GM19395 (cell line): Measurements from ENCODE around the gene KRTAP4-8.
"Not testable (repeated sequence)": the region's sequence is repeated elsewhere in the genome, so short reads cannot be mapped to it uniquely, and the experiment has no call there.

ENCODE experiments used
- ATAC-seq: cut with Tn5 transposase; IDR thresholded peaks from one replicate; pipeline ENCODE4 v1.9.1; 2021; ENCODE audit warnings: mild to moderate bottlenecking, moderate library complexity; ENCODE audit not compliant: unreplicated experiment

KRTAP4-8 gene

DNA sequence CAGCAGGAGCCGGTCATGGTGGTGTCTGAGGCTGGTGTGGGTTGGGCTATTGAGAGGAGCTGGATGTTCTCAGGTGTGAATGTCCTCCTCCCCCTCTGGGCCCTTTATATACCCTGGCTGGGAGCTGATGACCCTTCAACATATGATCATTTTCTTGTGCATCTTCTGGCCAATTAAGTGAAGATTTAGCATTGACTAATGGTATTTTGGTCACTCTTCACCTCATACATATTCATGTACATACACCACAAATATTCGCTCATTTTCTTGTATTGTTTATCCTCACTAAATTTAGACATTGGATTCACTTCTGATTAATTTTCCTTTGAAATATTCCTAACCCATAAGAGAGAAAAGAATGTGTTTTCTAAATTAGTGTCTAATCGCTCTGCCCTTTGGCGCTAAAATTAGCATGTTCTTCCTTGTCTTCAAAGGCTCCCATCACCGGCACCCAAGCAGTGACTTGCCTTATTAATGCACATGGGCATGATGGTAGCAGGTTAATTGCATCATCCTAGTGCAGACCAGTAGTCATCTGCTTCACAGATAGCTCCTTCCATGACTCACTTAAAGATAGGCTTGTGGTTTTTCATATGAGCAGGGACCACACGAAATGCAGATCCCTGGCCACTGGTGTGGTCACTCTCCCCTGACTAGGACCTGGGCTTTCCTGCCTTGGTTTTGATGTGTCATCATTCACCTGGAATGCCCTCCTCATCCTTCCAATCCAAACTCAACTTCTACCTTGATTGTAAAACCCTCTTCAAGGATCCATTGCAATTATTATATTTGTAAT is 31.9 kb downstream of the KRTAP4-8 start, which contains the start of gene KRTAP2-4:
Gene KRTAP2-4 (minus strand): TSS at position 51 of the 796 bp plus-strand sequence. CDS start 34 bp downstream, at position 17.
- no peak for ATAC-seq

DNA sequence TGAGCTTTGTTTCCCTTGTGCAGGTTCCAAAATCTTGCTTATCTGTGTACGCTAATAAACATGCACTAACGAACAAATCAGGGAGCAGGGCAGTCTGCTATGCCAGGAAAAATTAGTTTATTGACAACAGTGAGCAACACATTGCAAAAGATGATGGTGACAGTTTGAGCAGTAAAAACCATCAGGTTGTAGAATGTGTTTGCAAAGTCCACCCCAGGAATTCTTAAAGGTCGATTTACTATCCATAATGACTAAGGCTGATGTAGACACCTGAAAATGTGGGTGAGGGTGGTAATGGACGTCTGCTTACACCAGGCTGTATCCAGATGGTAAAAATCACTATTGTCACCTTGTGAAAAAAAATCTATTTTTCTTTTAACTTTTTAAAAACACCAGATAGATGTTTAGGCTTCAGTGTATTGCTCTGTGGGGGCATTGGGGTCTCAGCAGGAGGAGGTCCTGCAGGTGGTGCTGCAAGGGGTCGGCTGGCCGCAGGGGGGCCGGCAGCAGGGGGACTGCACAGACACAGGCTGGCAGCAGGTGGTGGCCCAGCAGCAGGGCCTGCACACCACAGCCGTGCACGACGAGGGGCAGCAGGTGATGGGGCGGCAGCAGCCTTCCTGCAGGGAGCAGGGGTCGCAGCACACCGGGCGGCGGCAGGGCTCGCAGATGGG is 32.8 kb downstream of the KRTAP4-8 start:
- ATAC-seq, result not testable (repeated sequence)

DNA sequence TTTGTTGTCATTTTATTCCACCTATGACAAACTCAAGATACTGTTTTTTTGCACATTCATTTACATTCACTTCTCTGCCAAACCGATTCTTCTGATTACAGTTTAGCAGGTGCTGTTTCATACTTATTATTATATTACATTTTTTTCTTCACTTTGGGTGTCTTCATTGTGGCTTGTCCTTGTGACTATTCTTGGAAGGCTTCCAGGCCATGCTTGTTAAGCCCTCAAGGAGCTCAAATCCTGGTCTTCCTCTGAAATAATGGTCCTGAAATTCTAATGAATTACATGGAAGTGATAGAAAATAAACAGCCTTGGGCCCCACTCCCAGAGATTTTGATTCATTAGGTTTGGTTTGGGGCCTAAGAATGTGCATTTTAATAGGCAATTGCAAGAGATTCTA is 33.6 kb downstream of the KRTAP4-8 start:
- ATAC-seq, result no peak

DNA sequence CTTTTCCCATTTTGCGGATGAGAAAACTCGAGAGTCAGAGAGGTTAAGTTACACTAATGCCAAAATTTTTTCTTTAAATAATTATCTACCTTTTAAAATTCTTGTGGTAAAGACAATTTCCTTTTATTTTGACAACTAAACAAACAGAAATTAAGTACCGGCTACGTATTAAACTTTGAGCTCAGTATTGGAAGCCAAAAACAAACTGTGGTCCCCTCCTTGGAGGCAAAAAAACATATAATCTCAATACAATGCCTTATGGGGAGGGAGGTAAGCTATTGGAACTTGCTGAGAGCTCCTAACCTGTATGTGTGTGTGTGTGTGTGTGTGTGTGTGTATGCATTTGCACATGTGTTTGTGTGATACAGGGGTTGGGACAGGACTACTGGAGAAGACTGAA is 34.5 kb downstream of the KRTAP4-8 start:
- no peak for ATAC-seq

DNA sequence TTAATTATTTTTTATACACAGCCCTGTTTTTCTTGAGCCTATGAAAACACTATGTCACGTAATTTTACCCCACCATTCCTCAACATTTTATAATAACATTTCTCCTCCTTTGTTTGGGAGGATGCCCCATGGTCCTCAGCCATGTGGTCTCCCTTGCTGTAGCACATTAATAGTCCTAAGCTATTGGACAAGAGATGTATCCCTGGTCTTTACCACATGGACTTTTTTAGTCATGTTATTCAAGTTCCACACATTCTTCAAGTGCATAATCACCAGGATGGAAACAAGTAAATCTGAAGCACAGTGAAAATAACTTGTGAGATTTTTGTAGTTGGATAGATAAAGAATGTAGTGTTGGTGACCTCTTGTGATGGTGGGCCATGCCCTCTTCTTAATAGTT is 36.0 kb downstream of the KRTAP4-8 start:
- no peak for ATAC-seq

DNA sequence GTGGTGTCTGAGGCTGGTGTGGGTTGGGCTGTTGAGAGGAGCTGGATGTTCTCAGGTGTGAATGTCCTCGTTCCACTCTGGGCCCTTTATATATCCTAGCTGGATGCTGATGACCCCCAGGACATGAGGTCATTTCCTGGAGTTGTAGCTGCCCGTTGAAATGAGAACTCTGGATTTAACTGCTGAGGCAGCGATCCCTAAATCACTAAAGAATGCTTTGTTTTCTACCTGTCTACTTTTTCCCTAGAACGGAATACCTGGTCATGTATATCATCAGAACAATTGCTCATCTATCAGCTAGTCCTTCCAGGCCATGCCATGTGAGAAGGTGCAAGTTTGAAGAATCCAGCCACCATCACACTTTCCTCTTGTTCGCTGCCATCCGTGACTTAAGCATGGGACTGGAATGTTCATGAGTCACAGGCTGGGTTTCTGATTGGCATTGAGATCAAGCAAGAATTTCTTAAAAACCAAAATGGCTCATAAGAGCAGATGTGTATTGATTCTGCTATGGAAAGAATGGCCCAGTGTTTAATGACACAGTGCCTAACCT is 37.8 kb downstream of the KRTAP4-8 start, which contains the start of gene KRTAP2-3:
Gene KRTAP2-3 (minus strand): TSS at position 63 of the 553 bp plus-strand sequence. CDS start 64 bp downstream, outside the sequence.
- no peak for ATAC-seq

DNA sequence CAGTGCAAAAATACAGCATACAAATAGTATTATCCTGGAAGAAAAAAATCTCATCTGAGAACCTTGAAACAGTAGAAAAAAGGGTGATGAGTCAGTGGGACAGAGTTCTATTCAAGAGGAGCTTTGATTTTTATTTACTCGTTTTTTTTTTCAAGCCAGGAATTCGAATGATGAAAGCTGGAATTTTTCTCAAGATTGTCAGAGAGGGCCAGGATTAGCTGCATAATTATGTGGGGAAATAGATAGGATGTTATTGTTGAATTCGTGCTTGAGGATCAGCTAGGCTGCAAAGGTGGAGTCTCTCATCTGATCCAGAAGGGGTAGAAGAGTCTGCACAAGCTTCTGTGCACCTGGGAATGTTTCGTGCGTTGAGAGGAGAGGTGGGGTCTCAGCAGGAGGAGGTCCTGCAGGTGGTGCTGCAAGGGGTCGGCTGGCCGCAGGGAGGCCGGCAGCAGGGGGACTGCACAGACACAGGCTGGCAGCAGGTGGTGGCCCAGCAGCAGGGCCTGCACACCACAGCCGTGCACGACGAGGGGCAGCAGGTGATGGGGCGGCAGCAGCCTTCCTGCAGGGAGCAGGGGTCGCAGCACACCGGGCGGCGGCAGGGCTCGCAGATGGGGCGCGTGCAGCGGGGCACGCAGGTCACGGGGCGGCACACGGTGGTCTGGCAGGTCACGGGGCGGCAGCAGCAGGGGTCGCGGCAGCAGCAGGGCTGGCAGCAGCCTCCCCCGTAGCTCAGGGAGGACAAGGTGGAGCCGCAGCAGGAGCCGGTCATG is 38.5 kb downstream of the KRTAP4-8 start:
- not testable (repeated sequence) for ATAC-seq

DNA sequence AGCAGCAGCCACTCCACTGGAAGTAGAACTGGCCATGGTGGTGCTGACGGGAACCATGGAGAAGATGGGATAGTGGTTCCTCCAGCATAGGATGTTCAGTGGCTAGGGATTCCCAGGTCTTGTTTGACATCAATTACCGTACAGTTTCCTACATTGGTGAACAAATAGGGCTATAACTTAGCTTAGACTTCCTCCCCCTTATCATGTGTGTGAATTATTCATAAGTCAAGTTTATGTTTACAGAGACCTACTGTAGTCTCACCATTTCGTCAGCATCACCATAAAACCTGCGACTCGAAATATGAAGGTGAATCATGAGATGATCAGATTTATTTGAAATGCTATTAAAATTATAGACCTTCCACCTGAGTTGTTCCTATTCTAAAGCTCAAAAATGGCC is 39.2 kb downstream of the KRTAP4-8 start:
- ATAC-seq, result no peak

DNA sequence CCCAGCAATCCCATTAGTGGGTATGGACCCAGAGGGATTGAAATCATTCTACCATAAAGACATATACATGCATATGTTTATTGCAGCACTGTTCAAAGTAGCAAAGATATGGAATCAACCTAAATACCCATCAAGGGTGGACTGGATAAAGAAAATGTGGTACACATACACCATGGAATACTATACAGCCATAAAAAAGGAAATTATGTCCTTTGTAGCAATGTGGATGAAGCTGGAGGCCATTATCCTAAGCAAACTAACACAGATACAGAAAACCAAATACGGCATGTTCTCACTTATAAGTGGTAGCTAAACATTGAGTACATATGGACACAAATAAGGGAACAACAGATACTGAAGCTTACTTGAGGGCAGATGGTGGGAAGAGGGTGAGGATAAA is 40.4 kb downstream of the KRTAP4-8 start:
- no peak for ATAC-seq

DNA sequence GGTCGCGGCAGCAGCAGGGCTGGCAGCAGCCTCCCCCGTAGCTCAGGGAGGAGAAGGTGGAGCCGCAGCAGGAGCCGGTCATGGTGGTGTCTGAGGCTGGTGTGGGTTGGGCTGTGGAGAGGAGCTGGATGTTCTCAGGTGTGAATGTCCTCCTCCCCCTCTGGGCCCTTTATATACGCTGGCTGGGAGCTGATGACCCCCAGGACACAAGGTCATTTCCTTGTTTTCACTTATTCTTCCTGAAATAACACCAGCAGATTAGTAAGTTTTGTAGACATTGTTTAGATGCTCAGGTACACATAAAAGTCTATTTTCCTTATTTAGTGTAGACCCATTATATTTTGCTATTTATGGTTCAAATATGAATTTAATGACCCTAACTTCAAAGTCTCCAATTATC is 42.8 kb downstream of the KRTAP4-8 start, which contains the start of gene KRTAP2-2:
Gene KRTAP2-2 (minus strand): TSS at position 101 of the 400 bp plus-strand sequence. CDS start 19 bp downstream, at position 82.
- ATAC-seq, result not testable (repeated sequence)

DNA sequence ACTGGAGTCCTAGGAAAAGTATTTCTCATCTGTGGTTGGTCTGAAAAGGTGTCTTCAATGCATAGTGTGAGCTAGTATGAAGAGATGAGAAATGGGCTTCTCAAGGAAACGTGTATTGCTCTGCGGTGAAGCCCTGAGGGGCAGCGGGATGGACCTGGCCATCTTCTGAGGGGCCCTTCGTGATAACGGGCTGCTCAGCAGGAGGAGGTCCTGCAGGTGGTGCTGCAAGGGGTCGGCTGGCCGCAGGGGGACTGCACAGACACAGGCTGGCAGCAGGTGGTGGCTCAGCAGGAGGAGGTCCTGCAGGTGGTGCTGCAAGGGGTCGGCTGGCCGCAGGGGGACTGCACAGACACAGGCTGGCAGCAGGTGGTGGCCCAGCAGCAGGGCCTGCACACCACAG is 43.4 kb downstream of the KRTAP4-8 start:
- not testable (repeated sequence) for ATAC-seq

DNA sequence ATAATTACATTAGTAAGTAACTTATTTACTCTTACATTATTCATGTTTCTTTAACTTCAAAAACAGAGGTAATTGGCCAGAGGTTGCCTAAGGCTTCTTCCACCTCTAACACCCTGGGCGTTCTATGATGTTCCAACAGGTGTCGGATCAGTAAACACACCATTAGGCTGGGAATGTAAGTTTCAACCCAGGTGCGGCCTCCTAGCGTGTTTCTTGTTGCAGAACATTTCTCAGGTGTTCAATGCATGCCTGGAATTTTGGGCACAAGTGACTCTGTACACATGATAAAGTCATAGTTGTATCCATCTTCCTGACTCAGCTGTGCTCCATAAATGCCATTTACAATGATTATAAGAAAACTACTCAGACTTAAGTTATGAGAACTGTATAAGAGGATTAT is 43.9 kb downstream of the KRTAP4-8 start:
- no peak for ATAC-seq

DNA sequence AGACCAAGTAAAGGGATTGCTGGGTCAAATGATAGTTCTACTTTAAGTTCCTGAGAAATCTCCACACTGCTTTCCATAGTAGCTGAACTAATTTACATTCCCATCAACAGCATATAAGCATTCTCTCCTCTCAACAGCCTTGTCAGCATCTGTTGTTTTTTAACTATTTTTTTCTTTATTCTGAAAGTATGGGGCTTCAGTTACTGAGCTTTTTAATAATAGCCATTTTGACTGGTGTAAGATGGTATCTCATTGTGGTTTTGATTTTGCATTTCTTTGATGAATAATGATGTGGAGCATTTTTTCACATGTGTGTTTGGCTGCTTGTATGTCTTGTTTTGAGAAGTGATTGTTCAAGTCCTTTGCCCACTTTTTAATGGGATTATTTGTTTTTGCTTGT is 45.4 kb downstream of the KRTAP4-8 start:
- no peak for ATAC-seq

DNA sequence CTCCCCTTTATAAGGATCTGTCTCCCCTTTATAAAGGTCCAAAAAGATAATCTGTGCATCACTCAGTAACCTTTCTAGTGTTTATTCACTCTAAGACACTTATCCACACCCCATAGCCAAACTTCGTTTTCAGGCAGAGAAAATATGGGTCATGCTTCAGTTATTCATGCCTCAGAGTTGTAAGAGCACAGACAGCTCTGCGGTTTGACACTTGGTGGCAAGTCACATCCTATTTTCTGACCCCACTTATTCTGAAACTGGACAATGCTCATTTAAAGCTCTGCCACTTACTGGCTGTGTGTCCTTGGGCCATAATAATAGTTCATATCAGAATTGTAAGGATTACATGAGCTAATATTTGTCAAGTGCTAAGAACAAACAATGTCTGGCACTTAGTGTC is 48.8 kb downstream of the KRTAP4-8 start:
- ATAC-seq, result no peak

DNA sequence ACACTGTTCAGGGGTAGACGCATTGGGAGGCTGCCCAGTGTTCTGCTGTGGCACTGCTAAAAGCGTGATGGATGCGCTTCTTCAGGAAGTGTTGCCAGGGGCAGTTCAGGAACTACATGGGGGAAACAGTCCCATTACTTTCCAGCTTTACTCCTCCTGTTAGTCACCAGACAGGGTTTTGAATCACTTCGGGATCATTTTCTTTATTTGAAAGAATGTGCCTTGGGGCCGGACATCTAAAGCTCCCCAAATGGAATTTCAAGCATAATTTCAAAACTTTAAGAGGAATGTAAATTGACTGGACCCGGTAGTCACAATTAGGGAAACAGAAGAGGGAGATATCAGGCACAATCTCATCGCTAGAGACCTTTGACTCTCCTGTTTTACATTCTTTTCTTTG is 49.5 kb downstream of the KRTAP4-8 start:
- no peak for ATAC-seq
